DND-41 (cell line): ENCODE results near the gene XYLT1.

Experiments
- CTCF ChIP-seq: IDR thresholded peaks from 2 replicates; pipeline ENCODE4 v1.5.1; 2012; ENCODE audit warnings: borderline replicate concordance, low read length, moderate library complexity, mild to moderate bottlenecking; ENCODE audit not compliant: poor library complexity, severe bottlenecking; ENCODE audit errors: extremely low read depth
- EZH2 ChIP-seq: IDR thresholded peaks from 3 replicates; pipeline ENCODE4 v1.6.1; 2012; ENCODE audit warnings: borderline replicate concordance, low read depth, mild to moderate bottlenecking, moderate library complexity, low read length, inconsistent platforms; ENCODE audit not compliant: severe bottlenecking

- TF ChIP-seq CTCF (no peak), EZH2 (no peak)
Observed at GRCh38 chr16:17348042-17348783, 122.5 kb downstream of the XYLT1 start.
